ENCODE measurements around the gene MED29. TPM values are rescaled to one million over a fixed set of nuclear protein-coding genes. Genes with fewer than 3 reads are reported as not detected.

The MED29 gene
- total RNA-seq, 2 experiments from 2014 or later = 28.3 to 31.3 TPM

GRCh38 chr19:39430675-39431593 lies 39.8 kb downstream of the MED29 start:
- DNase-seq (ENCODE audit: low spot score) = peak; percentile 34
- Histone ChIP-seq H3K79me2 (ENCODE audit: insufficient read depth, low read depth, low read length) (peaks cover 30% of the 10 kb centered on the region), H3K4me2 (ENCODE audit: low read length) (no peak overlapping the region), H2AFZ (ENCODE audit: low read length) (no peak overlapping the region), H3K9me2 (ENCODE audit: insufficient read depth, low read length) (no peaks in the 10 kb centered on the region), H3K27ac (ENCODE audit: low read depth, low read length, poor library complexity, severe bottlenecking) (peak overlapping the region; percentile 11), H3K36me3 (ENCODE audit: insufficient read depth, low read length) (peaks cover 56% of the 10 kb centered on the region), H3K4me3 (ENCODE audit: low read depth, low read length, poor library complexity, severe bottlenecking) (no peak overlapping the region), H3K4me1 (ENCODE audit: insufficient read depth, low read length, poor library complexity, severe bottlenecking) (peaks cover 18% of the 10 kb centered on the region), H3K9me3 (ENCODE audit: low read length) (no peaks in the 10 kb centered on the region), H4K20me1 (ENCODE audit: insufficient read depth, low read length) (peaks cover 17% of the 10 kb centered on the region)
- TF ChIP-seq EZH2phosphoT487 (IDR thresholded peaks at IDR 0.05; ENCODE audit: borderline replicate concordance, low read depth, low read length) (no peak), CTCF (conservative IDR thresholded peaks at IDR 0.05; ENCODE audit: low read length) (no peak)
- no TSS peak for BruUV-seq (replicated peaks)
- intact Hi-C loops (cut with micrococcal nuclease; ENCODE audit: unreplicated experiment) = no loop called here
- POLR2A ChIA-PET = no interaction called here
- CTCF ChIA-PET (ENCODE audit: unreplicated experiment) = no interaction called here

GRCh38 chr19:39432677-39433025 lies 41.5 kb downstream of the MED29 start:
- ChIA-PET POLR2A (interaction anchor here (0.6 kb wide), 1 partner anchor 15 kb away, joined by 3 read pairs; no protein-coding TSS in a partner anchor), CTCF (ENCODE audit: unreplicated experiment) (no interaction called here)
- Histone ChIP-seq H3K4me1 (ENCODE audit: insufficient read depth, low read length, poor library complexity, severe bottlenecking) (peaks cover 26% of the 10 kb centered on the region), H3K4me2 (ENCODE audit: low read length) (0 out of 2 replicates have a peak overlapping the region, but pooled peaks have one; percentile 93), H3K79me2 (ENCODE audit: insufficient read depth, low read depth, low read length) (peaks cover 36% of the 10 kb centered on the region), H3K36me3 (ENCODE audit: insufficient read depth, low read length) (peaks cover 54% of the 10 kb centered on the region), H3K4me3 (ENCODE audit: low read depth, low read length, poor library complexity, severe bottlenecking) (no peak overlapping the region), H2AFZ (ENCODE audit: low read length) (no peak overlapping the region), H3K9me3 (ENCODE audit: low read length) (no peaks in the 10 kb centered on the region), H3K9me2 (ENCODE audit: insufficient read depth, low read length) (no peaks in the 10 kb centered on the region), H4K20me1 (ENCODE audit: insufficient read depth, low read length) (peaks cover 17% of the 10 kb centered on the region), H3K27ac (ENCODE audit: low read depth, low read length, poor library complexity, severe bottlenecking) (no peak overlapping the region)
- intact Hi-C loops (cut with micrococcal nuclease; ENCODE audit: unreplicated experiment) = no loop called here
- TF ChIP-seq EZH2phosphoT487 (IDR thresholded peaks at IDR 0.05; ENCODE audit: borderline replicate concordance, low read depth, low read length) = no peak
- no peak for TF ChIP-seq CTCF (conservative IDR thresholded peaks at IDR 0.05; ENCODE audit: low read length)
- BruUV-seq (replicated peaks) = no TSS peak
- no peak for DNase-seq (ENCODE audit: low spot score)
